NCI-H2227 (cell line): ENCODE results near the gene NFIC.
"Not testable (repeated sequence)": the region's sequence is repeated elsewhere in the genome, so short reads cannot be mapped to it uniquely, and the experiment has no call there.

Source experiments
- DNase-seq: peaks from one replicate; lab custom pipeline; 2025; ENCODE audit not compliant: unreplicated experiment; lab: John Stamatoyannopoulos, UW

Gene NFIC

GRCh38 chr19:3448616-3449334 is 82.4 kb downstream of the NFIC start:
- DNase-seq, result no peak

- no peak for DNase-seq
These were observed 84.5 kb downstream of the NFIC start for GRCh38 chr19:3450796-3451411.

- DNase-seq, result no peak
These were observed 85.1 kb downstream of the NFIC start for GRCh38 chr19:3451451-3451866.

GRCh38 chr19:3452171-3452941 is 86.0 kb downstream of the NFIC start:
- DNase-seq, result no peak

- not testable (repeated sequence) for DNase-seq
These were observed 86.5 kb downstream of the NFIC start for GRCh38 chr19:3452942-3453214.

GRCh38 chr19:3453840-3454239 is 87.5 kb downstream of the NFIC start:
- no peak for DNase-seq

GRCh38 chr19:3454656-3455392 is 88.4 kb downstream of the NFIC start:
- no peak for DNase-seq

- no peak for DNase-seq
These were observed 89.1 kb downstream of the NFIC start for GRCh38 chr19:3455393-3455955.

GRCh38 chr19:3455960-3456601 is 89.7 kb downstream of the NFIC start:
- DNase-seq, result no peak

GRCh38 chr19:3456925-3457527 is 90.6 kb downstream of the NFIC start:
- no peak for DNase-seq

- DNase-seq, result no peak
These were observed 91.3 kb downstream of the NFIC start for GRCh38 chr19:3457528-3458228.

- no peak for DNase-seq
These were observed 92.1 kb downstream of the NFIC start for GRCh38 chr19:3458229-3459088.

GRCh38 chr19:3459089-3459881 is 92.9 kb downstream of the NFIC start:
- DNase-seq, result no peak

- no peak for DNase-seq
These were observed 93.7 kb downstream of the NFIC start for GRCh38 chr19:3459965-3460582.

GRCh38 chr19:3462991-3463713 is 96.8 kb downstream of the NFIC start:
- no peak for DNase-seq

- no peak for DNase-seq
These were observed 97.6 kb downstream of the NFIC start for GRCh38 chr19:3463714-3464586.
